ENCODE results near the gene GAST.

DNA sequence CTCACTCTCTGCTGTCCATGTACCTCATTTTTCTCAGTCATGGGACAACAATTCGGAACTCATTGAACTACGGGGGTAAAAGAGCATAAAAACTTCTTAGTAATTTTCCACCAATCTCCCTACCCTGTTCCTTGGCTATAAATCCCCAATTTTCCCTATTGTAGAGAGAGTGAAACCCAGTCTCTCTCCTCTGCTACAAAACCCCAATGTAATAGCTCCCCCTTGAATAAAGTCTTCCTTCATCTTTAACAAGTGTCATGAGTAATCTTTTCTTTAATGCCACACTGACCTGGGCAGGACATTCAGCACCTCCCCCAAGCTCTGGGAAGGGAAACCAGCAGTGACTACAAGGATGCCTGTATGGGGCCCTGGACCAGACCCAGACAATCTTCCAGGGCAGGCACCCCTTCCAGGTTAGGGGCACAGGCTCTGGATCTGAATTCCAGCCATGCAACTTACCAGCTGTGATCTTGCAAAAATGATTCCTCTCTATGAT is 33.7 kb upstream of the GAST start:
- TF ChIP-seq, protein P1, sequence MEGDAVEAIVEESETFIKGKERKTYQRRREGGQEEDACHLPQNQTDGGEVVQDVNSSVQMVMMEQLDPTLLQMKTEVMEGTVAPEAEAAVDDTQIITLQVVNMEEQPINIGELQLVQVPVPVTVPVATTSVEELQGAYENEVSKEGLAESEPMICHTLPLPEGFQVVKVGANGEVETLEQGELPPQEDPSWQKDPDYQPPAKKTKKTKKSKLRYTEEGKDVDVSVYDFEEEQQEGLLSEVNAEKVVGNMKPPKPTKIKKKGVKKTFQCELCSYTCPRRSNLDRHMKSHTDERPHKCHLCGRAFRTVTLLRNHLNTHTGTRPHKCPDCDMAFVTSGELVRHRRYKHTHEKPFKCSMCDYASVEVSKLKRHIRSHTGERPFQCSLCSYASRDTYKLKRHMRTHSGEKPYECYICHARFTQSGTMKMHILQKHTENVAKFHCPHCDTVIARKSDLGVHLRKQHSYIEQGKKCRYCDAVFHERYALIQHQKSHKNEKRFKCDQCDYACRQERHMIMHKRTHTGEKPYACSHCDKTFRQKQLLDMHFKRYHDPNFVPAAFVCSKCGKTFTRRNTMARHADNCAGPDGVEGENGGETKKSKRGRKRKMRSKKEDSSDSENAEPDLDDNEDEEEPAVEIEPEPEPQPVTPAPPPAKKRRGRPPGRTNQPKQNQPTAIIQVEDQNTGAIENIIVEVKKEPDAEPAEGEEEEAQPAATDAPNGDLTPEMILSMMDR (IDR thresholded peaks at IDR 0.05), result no peak
- TF ChIP-seq EZH2 (IDR thresholded peaks at IDR 0.05) (no peak), EZH2phosphoT487 (IDR thresholded peaks at IDR 0.05) (no peak)
